Panc1 (cell line): ENCODE results near the gene ZBTB25. TPM values are rescaled to one million over a fixed set of nuclear protein-coding genes. Genes with fewer than 3 reads are reported as not detected.

Experiments
- ATAC-seq: fragments of 200-7000 bp; cut with Tn5 transposase; 2 replicates; pipeline ENCODE4 v1.9.1; 2020; ENCODE audit warnings: mild to moderate bottlenecking, moderate library complexity
- BruUV-seq: library from RNA; stranded (reverse); fragments of 400-500 nt; replicated peaks from 2 replicates; lab custom pipeline; 2021; lab: Mats Ljungman, UMichigan
- CTCF ChIA-PET: fragments of 300-600 bp; sonication (Branson Sonifier 250); formaldehyde crosslinking; loops from one replicate; lab custom pipeline; 2022; ENCODE audit warnings: antibody characterized with exemption; lab: Charles Lee
- POLR2A ChIA-PET: fragments of 300-600 bp; sonication (Branson Sonifier 250); formaldehyde crosslinking; loops from one replicate; lab custom pipeline; 2022; ENCODE audit warnings: antibody characterized with exemption; lab: Charles Lee
- DNase-seq: peaks from one replicate; pipeline ENCODE4 v3.0.0-alpha.2; 2010; ENCODE audit warnings: low read depth, low spot score
- H3K27ac ChIP-seq: 2 replicates; pipeline ENCODE4 v1.5.1; 2011; ENCODE audit warnings: mild to moderate bottlenecking, low read length, inconsistent platforms
- H3K27me3 ChIP-seq: fragments of 200-500 bp; sonication (Bioruptor generic); 2 replicates; pipeline ENCODE4 v1.6.0; 2014; ENCODE audit warnings: low read length, inconsistent platforms; ENCODE audit not compliant: control insufficient read depth, insufficient read depth
- H3K36me3 ChIP-seq: fragments of 200-500 bp; sonication (Bioruptor generic); 2 replicates; pipeline ENCODE4 v1.5.1; 2014; ENCODE audit warnings: inconsistent platforms, mild to moderate bottlenecking, low read length, moderate library complexity; ENCODE audit not compliant: control insufficient read depth, insufficient read depth
- H3K4me1 ChIP-seq: 2 replicates; pipeline ENCODE4 v1.5.1; 2011; ENCODE audit warnings: inconsistent platforms, mild to moderate bottlenecking, low read length, moderate library complexity; ENCODE audit not compliant: control insufficient read depth, insufficient read depth
- H3K4me3 ChIP-seq, 2 experiments: 2 replicates each; pipeline ENCODE4 v1.5.1; 2011 to 2012; ENCODE audit warnings: low read depth in 2 of 2, low read length in 2 of 2, mild to moderate bottlenecking in 2 of 2, inconsistent platforms in 1 of 2, moderate library complexity in 1 of 2
- H3K9me3 ChIP-seq: fragments of 200-500 bp; sonication (Bioruptor generic); 2 replicates; pipeline ENCODE4 v1.5.1; 2014; ENCODE audit warnings: low read depth, mild to moderate bottlenecking, inconsistent platforms, low read length, moderate library complexity; ENCODE audit not compliant: control insufficient read depth, insufficient read depth
- POLR2AphosphoS5 ChIP-seq: IDR thresholded peaks from 2 replicates; pipeline ENCODE4 v1.6.1; 2012; ENCODE audit warnings: mild to moderate bottlenecking, low read depth, low read length, moderate library complexity
- REST ChIP-seq, 2 experiments: IDR thresholded peaks; 2 replicates each; pipeline ENCODE4 v1.6.1; 2011 to 2012; ENCODE audit warnings: low read depth in 2 of 2, control low read depth in 1 of 2, low read length in 1 of 2, mild to moderate bottlenecking in 1 of 2, moderate library complexity in 1 of 2; ENCODE audit not compliant: insufficient read depth in 1 of 2
- SIN3A ChIP-seq: IDR thresholded peaks from 2 replicates; pipeline ENCODE4 v1.6.1; 2012; ENCODE audit warnings: low read depth, mild to moderate bottlenecking, low read length, moderate library complexity, borderline replicate concordance; ENCODE audit not compliant: insufficient read depth
- TCF7L2 ChIP-seq: IDR thresholded peaks from 2 replicates; pipeline ENCODE4 v1.6.1; 2011; ENCODE audit warnings: mild to moderate bottlenecking, low read depth, low read length, inconsistent platforms
- in situ Hi-C: cut with HindIII; loops from 2 replicates; pipeline ENCODE4 v1.10.0; 2016; ENCODE audit warnings: low sequenced_read_pairs, low pct_unique_long_range_greater_than_20kb
- intact Hi-C: fragments of 100-400 bp; cut with micrococcal nuclease; formaldehyde crosslinking; loops from one replicate; pipeline ENCODE4 v1.10.0; 2022; ENCODE audit not compliant: unreplicated experiment
- total RNA-seq: library from RNA; stranded (reverse); gene quantifications from one replicate; pipeline ENCODE4 v1.2.1, GENCODE V29; 2021; ENCODE audit not compliant: unreplicated experiment
- TF ChIP-seq, protein P1 (sequence below): fragments of 450-650 bp; IDR thresholded peaks from 2 replicates; pipeline ENCODE4 v1.5.1; 2017; ENCODE audit warnings: mild to moderate bottlenecking

Gene ZBTB25
- total RNA-seq, 1 experiment from 2014 or later, result 9.0 TPM

GRCh38 chr14:64407329-64407728, 96.3 kb downstream of the ZBTB25 start:
- ATAC-seq (no peak), DNase-seq (no peak)
- POLR2A ChIA-PET, result interaction anchor here (0.6 kb wide), 1 partner anchor 695 kb away, joined by 8 read pairs; the partner anchor contains the start of gene MAX
- Histone ChIP-seq H3K9me3 (no peaks in the 10 kb centered on the region), H3K27me3 (no peaks in the 10 kb centered on the region), H3K27ac (no peak overlapping the region), H3K4me3 (no peak overlapping the region), H3K36me3 (peaks cover 5% of the 10 kb centered on the region; the same call in 1 of the 2 replicates), H3K4me1 (no peaks in the 10 kb centered on the region; the same call in 1 of the 2 replicates)
- intact Hi-C loops, result no loop called here
- TF ChIP-seq, protein P1, sequence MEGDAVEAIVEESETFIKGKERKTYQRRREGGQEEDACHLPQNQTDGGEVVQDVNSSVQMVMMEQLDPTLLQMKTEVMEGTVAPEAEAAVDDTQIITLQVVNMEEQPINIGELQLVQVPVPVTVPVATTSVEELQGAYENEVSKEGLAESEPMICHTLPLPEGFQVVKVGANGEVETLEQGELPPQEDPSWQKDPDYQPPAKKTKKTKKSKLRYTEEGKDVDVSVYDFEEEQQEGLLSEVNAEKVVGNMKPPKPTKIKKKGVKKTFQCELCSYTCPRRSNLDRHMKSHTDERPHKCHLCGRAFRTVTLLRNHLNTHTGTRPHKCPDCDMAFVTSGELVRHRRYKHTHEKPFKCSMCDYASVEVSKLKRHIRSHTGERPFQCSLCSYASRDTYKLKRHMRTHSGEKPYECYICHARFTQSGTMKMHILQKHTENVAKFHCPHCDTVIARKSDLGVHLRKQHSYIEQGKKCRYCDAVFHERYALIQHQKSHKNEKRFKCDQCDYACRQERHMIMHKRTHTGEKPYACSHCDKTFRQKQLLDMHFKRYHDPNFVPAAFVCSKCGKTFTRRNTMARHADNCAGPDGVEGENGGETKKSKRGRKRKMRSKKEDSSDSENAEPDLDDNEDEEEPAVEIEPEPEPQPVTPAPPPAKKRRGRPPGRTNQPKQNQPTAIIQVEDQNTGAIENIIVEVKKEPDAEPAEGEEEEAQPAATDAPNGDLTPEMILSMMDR, result no peak
- TF ChIP-seq TCF7L2 (no peak), REST (IDR thresholded peaks at IDR 0.05; ENCODE audit: insufficient read depth in 1 of 2, low read depth in 2 of 2, low read length in 1 of 2) (no peak)
- CTCF ChIA-PET, result no interaction called here
- in situ Hi-C loops, result no loop called here
- BruUV-seq, result no TSS peak

DNA sequence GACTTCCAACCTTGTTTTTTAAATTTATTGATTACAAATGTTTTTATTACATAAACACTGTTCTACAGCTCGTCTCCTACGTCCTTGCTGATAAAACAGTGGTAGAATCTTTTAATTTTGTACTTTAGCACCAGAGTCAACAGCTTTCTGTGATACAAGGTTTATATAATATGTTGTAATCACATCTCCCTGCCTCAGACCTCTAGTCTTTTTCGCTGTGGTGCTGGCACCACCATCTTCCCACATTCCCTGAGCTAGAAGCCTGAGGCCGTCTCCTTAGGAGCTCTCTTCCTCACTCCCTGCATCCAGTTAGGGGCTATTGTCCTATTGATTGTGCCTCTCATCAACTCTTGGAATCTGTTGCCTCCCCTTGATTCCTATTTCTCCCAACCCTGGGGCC, 98.3 kb downstream of the ZBTB25 start:
- no peak overlapping the region for H3K4me3 ChIP-seq
- ChIA-PET POLR2A (no interaction called here), CTCF (no interaction called here)
- peaks cover 7% of the 10 kb centered on the region; the same call in 1 of the 2 replicates for H3K36me3 ChIP-seq
- H3K27ac ChIP-seq, result no peak overlapping the region
- in situ Hi-C loops (no loop called here), intact Hi-C loops (no loop called here)
- DNase-seq (no peak), ATAC-seq (no peak)
- BruUV-seq, result no TSS peak
- TF ChIP-seq TCF7L2, result no peak
- no peak for TF ChIP-seq REST (IDR thresholded peaks at IDR 0.05; ENCODE audit: insufficient read depth in 1 of 2, low read depth in 2 of 2, low read length in 1 of 2)
- TF ChIP-seq POLR2AphosphoS5, result no peak
- TF ChIP-seq, protein P1, result no peak
- TF ChIP-seq SIN3A, result no peak
- H3K9me3 ChIP-seq, result no peaks in the 10 kb centered on the region
- no peaks in the 10 kb centered on the region; the same call in 1 of the 2 replicates for H3K4me1 ChIP-seq
- H3K27me3 ChIP-seq, result no peaks in the 10 kb centered on the region
